PFSK-1 (cell line): ENCODE data around the gene SDF4.

Experiments used
- POLR2AphosphoS5 ChIP-seq: IDR thresholded peaks from 2 replicates; pipeline ENCODE4 v1.6.1; 2012; ENCODE audit warnings: low read depth, mild to moderate bottlenecking, control low read depth, low read length, moderate library complexity
- REST ChIP-seq, 2 experiments: IDR thresholded peaks; 2 replicates each; pipeline versions ENCODE4 v1.6.1 to v1.8.0; 2011 to 2012; ENCODE audit warnings: low read depth in 2 of 2, low read length in 2 of 2, control low read depth in 1 of 2, inconsistent platforms in 1 of 2, mild to moderate bottlenecking in 1 of 2, moderate library complexity in 1 of 2; ENCODE audit not compliant: insufficient read depth in 1 of 2
- SIN3A ChIP-seq: IDR thresholded peaks from 2 replicates; pipeline ENCODE4 v1.6.1; 2012; ENCODE audit warnings: mild to moderate bottlenecking, low read length, moderate library complexity, borderline replicate concordance; ENCODE audit not compliant: insufficient read depth

- TF ChIP-seq POLR2AphosphoS5 (no peak), REST (IDR thresholded peaks at IDR 0.05; ENCODE audit: insufficient read depth in 1 of 2, low read depth in 2 of 2, low read length in 2 of 2) (no peak), SIN3A (no peak)
Observed at GRCh38 chr1:1220197-1220596, 11.6 kb downstream of the SDF4 start.
